CD4-positive, alpha-beta T cell (primary cell): ENCODE data around the gene IARS2. TPM values are rescaled to one million over a fixed set of nuclear protein-coding genes. Genes with fewer than 3 reads are reported as not detected.

Experiments
- ATAC-seq: fragments of 200-7000 bp; cut with Tn5 transposase; one replicate; pipeline ENCODE4 v1.10.0; 2022; ENCODE audit warnings: mild to moderate bottlenecking; ENCODE audit not compliant: poor library complexity
- CTCF ChIA-PET: fragments of 350-600 bp; sonication (Branson Sonifier 250); formaldehyde crosslinking; loops from one replicate; lab custom pipeline; 2021; ENCODE audit warnings: antibody characterized with exemption, inconsistent platforms; lab: Charles Lee
- POLR2A ChIA-PET: fragments of 350-600 bp; sonication (Branson Sonifier 250); formaldehyde crosslinking; loops from one replicate; lab custom pipeline; 2021; ENCODE audit warnings: antibody characterized with exemption, inconsistent platforms; lab: Charles Lee
- DNase-seq, 14 experiments: peaks; one replicate each; pipeline ENCODE4 v3.0.0-alpha.2; 2013 to 2020; ENCODE audit warnings: mixed read lengths in 2 of 14
- H3K27ac ChIP-seq, 2 donors: one replicate each; pipeline versions ENCODE4 v1.5.1 to v1.7.0; 2013; ENCODE audit warnings: low read length in 2 of 2, low read depth in 1 of 2, mild to moderate bottlenecking in 1 of 2
- H3K27me3 ChIP-seq, 2 experiments: 1 replicate in 1 of 2; 2 replicates in 1 of 2; pipeline versions ENCODE4 v1.6.1 to v1.7.0; 2013; ENCODE audit warnings: low read length in 2 of 2, control low read depth in 1 of 2, mild to moderate bottlenecking in 1 of 2, moderate library complexity in 1 of 2; ENCODE audit not compliant: insufficient read depth in 2 of 2, control insufficient read depth in 1 of 2
- H3K36me3 ChIP-seq: one replicate; pipeline ENCODE4 v1.6.1; 2013; ENCODE audit warnings: low read length, control low read depth; ENCODE audit not compliant: insufficient read depth
- H3K4me1 ChIP-seq: one replicate; pipeline ENCODE4 v1.6.1; 2013; ENCODE audit warnings: low read length, control low read depth; ENCODE audit not compliant: insufficient read depth
- H3K4me3 ChIP-seq: one replicate; pipeline ENCODE4 v1.5.1; 2013; ENCODE audit warnings: mild to moderate bottlenecking, low read length, moderate library complexity
- H3K9me3 ChIP-seq, 2 experiments: 1 replicate in 1 of 2; 2 replicates in 1 of 2; pipeline versions ENCODE4 v1.6.1 to v1.7.0; 2013; ENCODE audit warnings: low read length in 2 of 2, mild to moderate bottlenecking in 2 of 2, control low read depth in 1 of 2, moderate library complexity in 1 of 2; ENCODE audit not compliant: control insufficient read depth in 1 of 2, insufficient read depth in 1 of 2
- H3K27ac Mint-ChIP-seq: one replicate; pipeline ENCODE4 v1.8.0; 2020; ENCODE audit warnings: mixed read lengths
- H3K27me3 Mint-ChIP-seq: one replicate; pipeline ENCODE4 v1.8.0; 2021; ENCODE audit warnings: mixed read lengths
- H3K36me3 Mint-ChIP-seq: one replicate; pipeline ENCODE4 v1.8.0; 2021; ENCODE audit warnings: low read depth, mixed read lengths
- H3K4me1 Mint-ChIP-seq: one replicate; pipeline ENCODE4 v1.8.0; 2021; ENCODE audit warnings: low read depth, mixed read lengths
- H3K4me3 Mint-ChIP-seq: one replicate; pipeline ENCODE4 v1.8.0; 2020; ENCODE audit warnings: mild to moderate bottlenecking, mixed read lengths
- H3K9me3 Mint-ChIP-seq: one replicate; pipeline ENCODE4 v1.8.0; 2020; ENCODE audit warnings: mixed read lengths
- CTCF ChIP-seq: fragments of 200-600 bp; IDR thresholded peaks from one replicate; pipeline ENCODE4 v1.8.0; 2022; ENCODE audit warnings: antibody characterized with exemption, mild to moderate bottlenecking
- intact Hi-C, 2 experiments: fragments of 100-400 bp; cut with DNase I in 1 of 2; cut with micrococcal nuclease in 1 of 2; formaldehyde crosslinking; loops; one replicate each; pipeline versions ENCODE4 v1.15.1 to v1.9.0; 2023 to 2025; cut with DNase I, micrococcal nuclease
- polyA plus RNA-seq, 2 donors: library from polyadenylated mRNA; unstranded; fragments of 120-200 nt; gene quantifications; one replicate each; pipeline ENCODE4 v1.2.1, GENCODE V29; 2013
- total RNA-seq, 174 experiments: library from RNA in 2 of 174; stranded (reverse) in 2 of 174; gene quantifications; one replicate each; pipeline ENCODE4 v1.2.3 and lab custom pipeline; 2021 to 2026

Gene IARS2
- total RNA-seq (10 to 100 TPM; 18.9 to 19.0 TPM), total RNA-seq (lab: John Stamatoyannopoulos, UW) (48.6 to 261 (median 128) reads per million in 172 experiments)
- 52.6 TPM for polyA plus RNA-seq (2013, experiment 1 of 2)
- 55.9 TPM for polyA plus RNA-seq (2013, experiment 2 of 2)

- Histone ChIP-seq H3K9me3 (no peaks in the 10 kb centered on the region), H3K36me3 (peaks cover 9% of the 10 kb centered on the region), H3K27ac (peak within 1 kb of the TSS; percentile 42 to 64), H3K4me1 (peaks cover 28% of the 10 kb centered on the region), H3K27me3 (no peaks in the 10 kb centered on the region), H3K4me3 (peak within 1 kb of the TSS; percentile 80)
- intact Hi-C loops: loop anchor here (1.0 to 10.0 kb wide), 4 partner anchors 45 to 919 kb away; partner anchors contain the start of genes EPRS1 (in 1 of the 2), LYPLAL1 (in 1 of the 2) and RAB3GAP2 (in 1 of the 2)
- Mint-ChIP-seq H3K27me3 (no peaks in the 10 kb centered on the region), H3K4me1 (peaks cover 32% of the 10 kb centered on the region), H3K9me3 (no peaks in the 10 kb centered on the region), H3K36me3 (peaks cover 38% of the 10 kb centered on the region), H3K27ac (peak within 1 kb of the TSS; percentile 79), H3K4me3 (peak within 1 kb of the TSS; percentile 71)
- DNase-seq: peak; percentile 87 to 96 (median 93)
- ChIA-PET POLR2A (interaction anchor here (1.2 kb wide), 1 partner anchor 48 kb away, joined by 4 read pairs; the partner anchor contains the start of gene EPRS1), CTCF (interaction anchor here (1.1 to 1.3 kb wide), 2 partner anchors 11 to 19 kb away, joined by 3 read pairs; no protein-coding TSS in a partner anchor)
- TF ChIP-seq CTCF: no peak
- peak; percentile 80 for ATAC-seq
Measured at GRCh38 chr1:220094016-220094911, at the start of gene IARS2. TSS of gene IARS2 (plus strand) at chr1:220094132. CDS start at chr1:220094217, 85 bp downstream.

GRCh38 chr1:220044678-220045355, 49.1 kb upstream of the IARS2 start:
- no peaks in the 10 kb centered on the region for H3K9me3 ChIP-seq
- Mint-ChIP-seq H3K9me3 (no peaks in the 10 kb centered on the region), H3K36me3 (peaks cover 20% of the 10 kb centered on the region), H3K4me3 (peak overlapping the region; percentile 97), H3K27me3 (no peaks in the 10 kb centered on the region), H3K4me1 (peaks cover 37% of the 10 kb centered on the region), H3K27ac (peak overlapping the region; percentile 91)
- POLR2A ChIA-PET: interaction anchor here (0.7 to 1.2 kb wide), 2 partner anchors 24 to 45 kb away, joined by 3 to 4 read pairs; partner anchors contain the start of gene BPNT1
- ATAC-seq (no peak), DNase-seq (peak in 1 of 14 experiments; percentile 16)
- peak overlapping the region; percentile 99 for H3K4me3 ChIP-seq
- intact Hi-C loops: loop anchor here in 1 of 2 experiments (5.0 kb wide), 2 partner anchors 227 to 873 kb away; partner anchors contain the start of genes LYPLAL1 and RAB3GAP2
- peaks cover 21% of the 10 kb centered on the region for H3K4me1 ChIP-seq
- CTCF ChIA-PET: interaction anchor here (0.7 kb wide), 1 partner anchor 23 kb away, joined by 3 read pairs; no protein-coding TSS in a partner anchor
- peak overlapping the region; percentile 52 to 82 for H3K27ac ChIP-seq
- peaks cover 8% of the 10 kb centered on the region for H3K36me3 ChIP-seq
- H3K27me3 ChIP-seq: no peaks in the 10 kb centered on the region
- TF ChIP-seq CTCF: no peak
